Ishikawa (cell line): ENCODE measurements around the gene ADH7.

Source experiments
- CEBPB ChIP-seq: IDR thresholded peaks from 2 replicates; pipeline ENCODE4 v1.6.1; 2012
- CREB1 ChIP-seq: IDR thresholded peaks from 2 replicates; pipeline ENCODE4 v1.6.1; 2012; ENCODE audit warnings: low read depth
- EGR1 ChIP-seq: IDR thresholded peaks from 2 replicates; pipeline ENCODE4 v1.6.1; 2012
- EP300 ChIP-seq: IDR thresholded peaks from 2 replicates; pipeline ENCODE4 v1.6.1; 2012; ENCODE audit warnings: borderline replicate concordance
- MAX ChIP-seq: IDR thresholded peaks from 2 replicates; pipeline ENCODE4 v1.6.1; 2012
- NFIC ChIP-seq: IDR thresholded peaks from 2 replicates; pipeline ENCODE4 v1.6.1; 2012
- RAD21 ChIP-seq: IDR thresholded peaks from 2 replicates; pipeline ENCODE4 v1.6.1; 2012; ENCODE audit warnings: low read depth
- TAF1 ChIP-seq: IDR thresholded peaks from 2 replicates; pipeline ENCODE4 v1.6.1; 2012; ENCODE audit warnings: low read depth, mild to moderate bottlenecking
- TCF12 ChIP-seq: IDR thresholded peaks from 2 replicates; pipeline ENCODE4 v1.6.1; 2012; ENCODE audit warnings: low read depth
- USF1 ChIP-seq: IDR thresholded peaks from 2 replicates; pipeline ENCODE4 v1.6.1; 2012
- YY1 ChIP-seq: IDR thresholded peaks from 2 replicates; pipeline ENCODE4 v1.6.1; 2012; ENCODE audit warnings: low read depth

GRCh38 chr4:99379571-99379970 lies 55.6 kb downstream of the ADH7 start:
- TF ChIP-seq YY1 (no peak), RAD21 (no peak), EGR1 (no peak), CREB1 (no peak), USF1 (no peak), EP300 (no peak), NFIC (no peak), MAX (no peak), TCF12 (no peak), TAF1 (no peak), CEBPB (no peak)
